Hepatocyte (in vitro differentiated cells): Measurements from ENCODE around the gene PPP1R2. TPM values are rescaled to one million over a fixed set of nuclear protein-coding genes. Genes with fewer than 3 reads are reported as not detected.

ENCODE experiments used
- DNase-seq: peaks from one replicate; pipeline ENCODE4 v3.0.0-alpha.2; 2016; ENCODE audit warnings: low spot score
- H2AFZ ChIP-seq: fragments of 200-600 bp; sonication (generic); 2 replicates; pipeline ENCODE4 v1.6.0; 2016; ENCODE audit warnings: antibody characterized with exemption, mild to moderate bottlenecking
- H3K27ac ChIP-seq: fragments of 200-600 bp; sonication (generic); 2 replicates; pipeline ENCODE4 v1.5.1; 2016; ENCODE audit warnings: mild to moderate bottlenecking
- H3K27me3 ChIP-seq: fragments of 200-600 bp; sonication (generic); 2 replicates; pipeline ENCODE4 v1.6.1; 2016
- H3K36me3 ChIP-seq: fragments of 200-600 bp; sonication (generic); replicated peaks from 2 replicates; pipeline ENCODE4 v1.5.1; 2016; ENCODE audit warnings: low read depth; ENCODE audit not compliant: insufficient read depth
- H3K4me1 ChIP-seq: fragments of 200-600 bp; sonication (generic); 2 replicates; pipeline ENCODE4 v1.5.1; 2016; ENCODE audit warnings: mild to moderate bottlenecking, moderate library complexity; ENCODE audit not compliant: insufficient read depth
- H3K4me2 ChIP-seq: fragments of 200-600 bp; sonication (generic); 2 replicates; pipeline ENCODE4 v1.6.0; 2016
- H3K4me3 ChIP-seq: fragments of 200-600 bp; sonication (generic); 2 replicates; pipeline ENCODE4 v1.5.1; 2016; ENCODE audit warnings: mild to moderate bottlenecking
- H3K79me2 ChIP-seq: fragments of 200-600 bp; sonication (generic); 2 replicates; pipeline ENCODE4 v1.6.0; 2017; ENCODE audit warnings: mild to moderate bottlenecking
- H3K9me2 ChIP-seq: fragments of 200-600 bp; sonication (generic); replicated peaks from 2 replicates; pipeline ENCODE4 v1.6.0; 2017; ENCODE audit warnings: mild to moderate bottlenecking; ENCODE audit not compliant: insufficient read depth
- H3K9me3 ChIP-seq: fragments of 200-600 bp; sonication (generic); 2 replicates; pipeline ENCODE4 v1.5.1; 2016; ENCODE audit warnings: low read depth, mild to moderate bottlenecking
- H4K20me1 ChIP-seq: fragments of 200-600 bp; sonication (generic); 2 replicates; pipeline ENCODE4 v1.6.0; 2016; ENCODE audit warnings: mild to moderate bottlenecking; ENCODE audit not compliant: insufficient read depth, poor library complexity, severe bottlenecking
- EZH2 ChIP-seq: fragments of 200-600 bp; sonication (generic); IDR thresholded peaks from 2 replicates; pipeline ENCODE4 v1.6.1; 2016; ENCODE audit warnings: antibody characterized with exemption, mild to moderate bottlenecking, borderline replicate concordance
- EZH2phosphoT487 ChIP-seq: fragments of 200-600 bp; sonication (generic); IDR thresholded peaks from one replicate; pipeline ENCODE4 v1.6.1; 2018; ENCODE audit warnings: antibody characterized with exemption, mild to moderate bottlenecking, low read depth, moderate library complexity; ENCODE audit not compliant: unreplicated experiment, severe bottlenecking
- WGBS: methylation state at CpG from one replicate; pipeline ENCODE4 v1.1.6; 2016; ENCODE audit warnings: low lambda C conversion rate; ENCODE audit errors: missing lambda C conversion rate; 5-methylcytosine and 5-hydroxymethylcytosine counted together
- polyA plus RNA-seq: library from polyadenylated mRNA; unstranded; fragments of >200 nt; fragmentation: Nextera tagmentation; extraction: Ambion mirVana; gene quantifications from 2 replicates; pipeline ENCODE4 v1.2.1, GENCODE V29; 2016
- total RNA-seq: library from RNA; depleted of rRNA; stranded (reverse); fragments of >200 nt; gene quantifications from 2 replicates; pipeline ENCODE4 v1.2.3, GENCODE V29; 2014
- TF ChIP-seq, protein P1 (sequence below): fragments of 200-600 bp; sonication (generic); IDR thresholded peaks from 2 replicates; pipeline ENCODE4 v1.5.1; 2016; ENCODE audit warnings: antibody characterized with exemption, mild to moderate bottlenecking; ENCODE audit not compliant: poor library complexity

PPP1R2 gene
- total and polyA plus RNA-seq, 2 experiments from 2014 or later, result 49.1 to 53.4 TPM

DNA sequence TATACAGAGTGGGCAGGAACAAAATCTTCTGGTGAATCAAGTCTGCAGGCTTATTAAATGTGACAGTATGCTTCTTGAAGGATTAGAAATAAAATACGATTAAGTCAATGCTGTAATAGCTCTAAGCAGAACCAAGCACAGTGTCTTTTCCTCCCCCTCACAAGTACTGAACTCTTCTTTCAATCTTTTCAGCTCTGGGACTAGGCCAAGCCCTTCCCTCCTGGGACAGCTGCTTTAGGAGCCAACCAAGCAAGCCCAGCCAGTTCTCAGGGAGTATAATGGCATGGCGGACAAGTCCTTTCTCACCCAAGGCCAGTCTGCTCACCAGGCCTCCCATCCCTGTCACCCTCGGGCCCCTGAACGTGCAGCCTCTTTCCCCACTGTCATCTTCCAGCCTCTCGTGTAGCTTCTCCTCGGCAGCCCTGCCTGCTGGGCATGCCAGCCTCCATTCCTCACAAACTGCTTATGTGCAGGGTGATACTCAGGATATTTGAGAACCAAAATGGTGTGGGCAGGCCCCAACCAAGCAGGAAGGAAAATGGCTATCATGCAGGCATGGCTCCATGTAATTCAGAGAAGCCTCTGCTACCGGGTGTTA lies 8.4 kb upstream of the PPP1R2 start:
- no peak for DNase-seq
- no peaks in the 10 kb centered on the region for H3K36me3 ChIP-seq
- no peaks in the 10 kb centered on the region for H3K9me3 ChIP-seq
- no peaks in the 10 kb centered on the region for H3K79me2 ChIP-seq
- H4K20me1 ChIP-seq, result no peaks in the 10 kb centered on the region
- H2AFZ ChIP-seq, result no peak overlapping the region
- no peak overlapping the region for H3K4me3 ChIP-seq
- no peak overlapping the region for H3K4me2 ChIP-seq
- no peak overlapping the region for H3K27ac ChIP-seq
- H3K27me3 ChIP-seq, result no peaks in the 10 kb centered on the region
- no peak for TF ChIP-seq EZH2
- no peak for TF ChIP-seq EZH2phosphoT487
- TF ChIP-seq, protein P1, sequence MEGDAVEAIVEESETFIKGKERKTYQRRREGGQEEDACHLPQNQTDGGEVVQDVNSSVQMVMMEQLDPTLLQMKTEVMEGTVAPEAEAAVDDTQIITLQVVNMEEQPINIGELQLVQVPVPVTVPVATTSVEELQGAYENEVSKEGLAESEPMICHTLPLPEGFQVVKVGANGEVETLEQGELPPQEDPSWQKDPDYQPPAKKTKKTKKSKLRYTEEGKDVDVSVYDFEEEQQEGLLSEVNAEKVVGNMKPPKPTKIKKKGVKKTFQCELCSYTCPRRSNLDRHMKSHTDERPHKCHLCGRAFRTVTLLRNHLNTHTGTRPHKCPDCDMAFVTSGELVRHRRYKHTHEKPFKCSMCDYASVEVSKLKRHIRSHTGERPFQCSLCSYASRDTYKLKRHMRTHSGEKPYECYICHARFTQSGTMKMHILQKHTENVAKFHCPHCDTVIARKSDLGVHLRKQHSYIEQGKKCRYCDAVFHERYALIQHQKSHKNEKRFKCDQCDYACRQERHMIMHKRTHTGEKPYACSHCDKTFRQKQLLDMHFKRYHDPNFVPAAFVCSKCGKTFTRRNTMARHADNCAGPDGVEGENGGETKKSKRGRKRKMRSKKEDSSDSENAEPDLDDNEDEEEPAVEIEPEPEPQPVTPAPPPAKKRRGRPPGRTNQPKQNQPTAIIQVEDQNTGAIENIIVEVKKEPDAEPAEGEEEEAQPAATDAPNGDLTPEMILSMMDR, result no peak
- WGBS, result 76% methylated on average over 7 of the region's 7 CpGs
- H3K4me1 ChIP-seq, result peaks cover 29% of the 10 kb centered on the region
- no peaks in the 10 kb centered on the region for H3K9me2 ChIP-seq

DNA sequence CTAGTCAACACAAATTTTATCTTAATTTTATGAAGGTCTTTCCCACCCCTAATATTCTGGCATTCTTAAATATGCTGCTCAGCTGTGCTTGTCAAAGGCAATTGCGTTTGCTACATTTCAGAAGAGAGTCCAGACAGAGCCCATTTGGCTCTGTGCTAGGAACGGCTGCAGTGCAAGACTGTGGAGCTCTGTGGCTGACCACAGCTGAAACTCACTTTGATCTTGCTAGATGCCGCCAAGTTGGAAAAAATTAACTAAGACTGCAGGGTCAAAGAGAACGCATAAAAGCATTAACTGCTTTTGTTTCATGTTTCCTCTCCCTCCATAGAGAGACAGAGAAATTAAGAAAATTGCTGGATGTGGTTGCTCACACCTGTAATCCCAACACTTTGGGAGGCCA lies 7.6 kb upstream of the PPP1R2 start:
- Histone ChIP-seq H3K79me2 (no peaks in the 10 kb centered on the region), H3K4me1 (peaks cover 29% of the 10 kb centered on the region), H3K36me3 (no peaks in the 10 kb centered on the region), H3K27ac (peak overlapping the region; percentile 21), H2AFZ (no peak overlapping the region), H3K9me3 (no peaks in the 10 kb centered on the region), H3K27me3 (no peaks in the 10 kb centered on the region), H3K9me2 (no peaks in the 10 kb centered on the region), H4K20me1 (no peaks in the 10 kb centered on the region), H3K4me3 (no peak overlapping the region), H3K4me2 (peak overlapping the region; percentile 31)
- 22% methylated on average over 4 of the region's 4 CpGs for WGBS
- DNase-seq, result no peak
- no peak for TF ChIP-seq EZH2
- TF ChIP-seq, protein P1, result no peak
- TF ChIP-seq EZH2phosphoT487, result no peak

DNA sequence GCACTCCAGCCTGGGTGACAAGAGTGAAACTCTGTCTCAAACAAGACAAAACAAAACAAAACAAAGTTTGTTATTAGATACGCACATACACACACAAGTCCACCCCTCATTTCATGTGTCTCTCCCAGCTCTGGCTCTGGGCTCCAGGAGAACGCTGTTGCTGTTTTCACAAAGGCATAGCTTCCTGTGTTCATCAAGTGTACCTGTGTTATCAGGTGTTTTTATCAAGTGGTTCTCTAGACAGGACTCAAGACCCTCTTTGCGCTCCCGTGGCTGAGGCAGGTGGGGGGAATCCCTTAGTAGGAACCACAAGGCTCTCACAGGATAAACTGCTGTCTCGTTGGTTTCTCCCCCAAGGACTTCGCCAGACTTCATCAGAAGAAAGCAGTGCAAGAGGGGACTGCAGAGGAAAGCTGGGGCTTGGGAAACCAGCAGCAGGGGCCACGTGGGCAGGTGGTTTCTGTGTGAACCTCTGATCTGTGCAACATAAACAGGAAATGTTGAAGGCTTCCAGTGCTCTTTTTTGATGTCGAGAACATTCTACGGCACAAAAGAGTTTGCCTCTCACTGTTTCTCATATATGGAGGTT lies 6.9 kb upstream of the PPP1R2 start:
- Histone ChIP-seq H3K4me2 (peak overlapping the region; percentile 31), H2AFZ (no peak overlapping the region), H3K79me2 (no peaks in the 10 kb centered on the region), H3K27ac (peak overlapping the region; percentile 3), H3K27me3 (no peaks in the 10 kb centered on the region), H3K9me2 (no peaks in the 10 kb centered on the region), H4K20me1 (no peaks in the 10 kb centered on the region), H3K36me3 (no peaks in the 10 kb centered on the region), H3K9me3 (no peaks in the 10 kb centered on the region), H3K4me3 (no peak overlapping the region), H3K4me1 (peaks cover 29% of the 10 kb centered on the region)
- TF ChIP-seq EZH2phosphoT487 (no peak), EZH2 (no peak)
- TF ChIP-seq, protein P1, result no peak
- WGBS, result 53% methylated on average over 9 of the region's 9 CpGs
- no peak for DNase-seq
